Loucy (cell line): ENCODE measurements around the gene MRPL45.

Experiments
- CTCF ChIP-seq: fragments of 200-600 bp; sonication (generic); conservative IDR thresholded peaks from 2 replicates; pipeline ENCODE4 v1.5.1; 2014; ENCODE audit warnings: mild to moderate bottlenecking, antibody characterized with exemption, low read length
- EZH2phosphoT487 ChIP-seq: fragments of 200-600 bp; IDR thresholded peaks from 2 replicates; pipeline ENCODE4 v1.6.1; 2018; ENCODE audit warnings: antibody characterized with exemption, mild to moderate bottlenecking, moderate library complexity, borderline replicate concordance

DNA sequence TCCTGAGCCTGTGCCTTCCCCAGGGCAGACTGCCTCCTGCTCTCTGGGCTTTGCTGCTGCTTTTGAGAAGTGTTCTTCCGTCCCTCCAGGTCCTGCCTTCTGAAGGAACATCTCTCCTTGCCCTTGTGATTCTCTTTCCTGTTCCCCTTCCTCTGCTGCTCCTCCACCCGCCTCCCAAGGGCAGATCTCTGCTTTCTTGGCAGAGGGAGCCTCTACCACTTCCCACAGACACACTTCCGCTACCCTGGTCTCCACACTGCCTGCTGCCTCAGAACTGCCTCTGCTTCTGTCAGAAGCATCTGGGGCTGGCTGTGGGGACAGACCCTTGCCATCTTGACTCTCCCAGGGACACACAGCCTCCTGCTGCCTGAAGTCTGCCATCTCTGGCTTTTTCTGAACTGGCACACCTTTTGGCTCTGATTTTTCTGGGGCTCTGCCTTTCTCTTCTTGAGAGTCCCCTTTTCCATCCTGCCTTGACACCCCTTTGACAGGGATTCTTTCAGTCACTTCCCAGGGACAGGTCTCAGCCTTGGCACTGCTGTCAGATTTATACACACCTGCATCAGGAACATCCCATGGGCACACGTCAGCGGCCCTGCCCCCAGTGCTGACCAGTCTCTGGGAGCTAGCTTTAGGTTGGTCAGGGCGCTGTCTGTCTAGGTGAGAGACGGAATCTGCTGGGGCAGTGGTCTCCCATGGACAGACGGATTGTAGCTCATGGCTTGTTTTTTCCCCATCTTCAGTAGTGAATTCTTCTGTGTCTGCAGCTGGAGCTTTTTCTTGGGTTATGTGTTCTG lies 30.2 kb downstream of the MRPL45 start:
- TF ChIP-seq CTCF = no peak
- no peak for TF ChIP-seq EZH2phosphoT487
